GM10847 (cell line): ENCODE measurements around the gene TSC2.

Source experiments
- POLR2A ChIP-seq: IDR thresholded peaks from 2 replicates; pipeline ENCODE4 v1.6.1; 2011; ENCODE audit not compliant: insufficient read length; ENCODE audit errors: extremely low read depth

The TSC2 gene

GRCh38 chr16:2034696-2035430 lies 12.9 kb upstream of the TSC2 start:
- TF ChIP-seq POLR2A, result no peak

GRCh38 chr16:2035431-2036199 lies 12.2 kb upstream of the TSC2 start:
- no peak for TF ChIP-seq POLR2A

GRCh38 chr16:2036200-2036966 lies 11.4 kb upstream of the TSC2 start:
- TF ChIP-seq POLR2A, result no peak

GRCh38 chr16:2037115-2037514 lies 10.7 kb upstream of the TSC2 start:
- TF ChIP-seq POLR2A, result no peak

GRCh38 chr16:2037647-2038381 lies 10.0 kb upstream of the TSC2 start:
- TF ChIP-seq POLR2A, result no peak

GRCh38 chr16:2038382-2039231 lies 9.2 kb upstream of the TSC2 start:
- no peak for TF ChIP-seq POLR2A

GRCh38 chr16:2039274-2040031 lies 8.3 kb upstream of the TSC2 start:
- no peak for TF ChIP-seq POLR2A

GRCh38 chr16:2040041-2040786 lies 7.6 kb upstream of the TSC2 start:
- no peak for TF ChIP-seq POLR2A

GRCh38 chr16:2040787-2041522 lies 6.8 kb upstream of the TSC2 start:
- no peak for TF ChIP-seq POLR2A

- TF ChIP-seq POLR2A, result no peak
These were observed 5.4 kb upstream of the TSC2 start for GRCh38 chr16:2042171-2042985.

- TF ChIP-seq POLR2A, result no peak
These were observed 4.7 kb upstream of the TSC2 start for GRCh38 chr16:2042986-2043666.
